SK-N-SH (cell line): Measurements from ENCODE around the gene BIRC3. TPM values are rescaled to one million over a fixed set of nuclear protein-coding genes. Genes with fewer than 3 reads are reported as not detected.
A peak's percentile ranks its signal among the peaks of the same experiment; 100 is the strongest.

Experiments
- CTCF ChIA-PET: fragments of 300-600, 350-600 bp; formaldehyde crosslinking; extraction: SDS; loops from one replicate; lab custom pipeline; 2021; lab: Yijun Ruan, JAX
- POLR2A ChIA-PET: fragments of 350-600 bp; sonication (Branson Sonifier 250); formaldehyde crosslinking; extraction: SDS; loops from one replicate; lab custom pipeline; 2020; ENCODE audit warnings: antibody characterized with exemption, inconsistent platforms; lab: Yijun Ruan, JAX
- DNase-seq: peaks from one replicate; pipeline ENCODE4 v3.0.0; 2012
- H2AFZ ChIP-seq: fragments of 200-600 bp; sonication (generic); 2 replicates; pipeline ENCODE4 v1.8.1; 2016; ENCODE audit warnings: antibody characterized with exemption, mild to moderate bottlenecking, low read depth
- H3F3A ChIP-seq: fragments of 200-600 bp; sonication (generic); replicated peaks from 2 replicates; pipeline ENCODE3; 2016; ENCODE audit warnings: antibody characterized with exemption, mild to moderate bottlenecking; ENCODE audit not compliant: insufficient read depth
- H3K27ac ChIP-seq, 2 experiments: fragments of 200-500 bp in 1 of 2; fragments of 200-600 bp in 1 of 2; sonication (Bioruptor generic) in 1 of 2; sonication (generic), shearing (Covaris generic) in 1 of 2; 2 replicates each; pipeline versions ENCODE4 v1.5.1 to v1.6.1; 2014 to 2016; ENCODE audit warnings: low read depth in 2 of 2, inconsistent platforms in 1 of 2, low read length in 1 of 2, mild to moderate bottlenecking in 1 of 2, mixed read lengths in 1 of 2
- H3K27me3 ChIP-seq: fragments of 200-600 bp; sonication (generic), shearing (Covaris generic); 2 replicates; pipeline ENCODE4 v1.6.1; 2016; ENCODE audit warnings: mixed run types; ENCODE audit not compliant: insufficient read depth
- H3K36me3 ChIP-seq, 2 experiments: fragments of 200-500 bp in 1 of 2; fragments of 200-600 bp in 1 of 2; sonication (Bioruptor generic) in 1 of 2; sonication (generic) in 1 of 2; replicated peaks in 1 of 2; 2 replicates each; pipeline versions ENCODE3 to v1.5.1; 2014 to 2016; ENCODE audit warnings: low read length in 1 of 2, mild to moderate bottlenecking in 1 of 2; ENCODE audit not compliant: insufficient read depth in 2 of 2, control insufficient read depth in 1 of 2
- H3K4me1 ChIP-seq, 2 experiments: fragments of 200-500 bp in 1 of 2; fragments of 200-600 bp in 1 of 2; sonication (Bioruptor generic) in 1 of 2; sonication (generic), shearing (Covaris generic) in 1 of 2; 2 replicates each; pipeline versions ENCODE4 v1.5.1 to v1.6.1; 2014 to 2016; ENCODE audit warnings: low read depth in 1 of 2, low read length in 1 of 2, mixed run types in 1 of 2; ENCODE audit not compliant: insufficient read depth in 2 of 2, control insufficient read depth in 1 of 2
- H3K4me2 ChIP-seq: fragments of 200-600 bp; sonication (generic), shearing (Covaris generic); 2 replicates; pipeline ENCODE4 v1.6.1; 2017; ENCODE audit warnings: mixed run types
- H3K4me3 ChIP-seq, 2 experiments: fragments of 200-500 bp in 1 of 2; fragments of 200-600 bp in 1 of 2; sonication (Bioruptor generic) in 1 of 2; sonication (generic), shearing (Covaris generic) in 1 of 2; 2 replicates each; pipeline versions ENCODE4 v1.5.1 to v1.8.1; 2014 to 2016; ENCODE audit warnings: low read depth in 2 of 2, inconsistent platforms in 1 of 2, low read length in 1 of 2, mild to moderate bottlenecking in 1 of 2, mixed read lengths in 1 of 2, moderate library complexity in 1 of 2
- H3K79me2 ChIP-seq: fragments of 200-600 bp; sonication (generic); 2 replicates; pipeline ENCODE4 v1.8.1; 2017; ENCODE audit warnings: mild to moderate bottlenecking; ENCODE audit not compliant: insufficient read depth
- H3K9ac ChIP-seq: fragments of 200-600 bp; sonication (generic); 2 replicates; pipeline ENCODE4 v1.6.1; 2017; ENCODE audit warnings: mixed run types
- H3K9me2 ChIP-seq: fragments of 200-600 bp; sonication (generic); 2 replicates; pipeline ENCODE4 v1.6.1; 2017; ENCODE audit warnings: mixed run types
- H3K9me3 ChIP-seq: fragments of 200-600 bp; sonication (generic); 2 replicates; pipeline ENCODE4 v1.6.1; 2017; ENCODE audit warnings: mixed run types, mild to moderate bottlenecking, moderate library complexity
- H4K20me1 ChIP-seq: fragments of 200-600 bp; sonication (generic); 2 replicates; pipeline ENCODE4 v1.6.1; 2017; ENCODE audit warnings: mild to moderate bottlenecking, mixed run types; ENCODE audit not compliant: insufficient read depth
- CTCF ChIP-seq: fragments of 200-600 bp; sonication (generic); IDR thresholded peaks from 2 replicates; pipeline ENCODE4 v1.6.1; 2017; ENCODE audit warnings: antibody characterized with exemption, mild to moderate bottlenecking, moderate library complexity
- GABPA ChIP-seq: IDR thresholded peaks from 2 replicates; pipeline ENCODE4 v1.4.0; 2012; ENCODE audit warnings: low read depth, mild to moderate bottlenecking
- JUND ChIP-seq: IDR thresholded peaks from 2 replicates; pipeline ENCODE4 v1.4.0; 2012
- RAD21 ChIP-seq: IDR thresholded peaks from 2 replicates; pipeline ENCODE4 v1.6.1; 2012; ENCODE audit warnings: mild to moderate bottlenecking, low read length
- REST ChIP-seq: IDR thresholded peaks from 2 replicates; pipeline ENCODE4 v1.6.1; 2012; ENCODE audit warnings: mild to moderate bottlenecking, low read depth, low read length, moderate library complexity
- SMC3 ChIP-seq: IDR thresholded peaks from 2 replicates; pipeline ENCODE4 v1.6.1; 2012; ENCODE audit warnings: low read depth, low read length, improper control_type of control experiment
- ZBTB33 ChIP-seq: IDR thresholded peaks from 2 replicates; pipeline ENCODE4 v1.4.0; 2012; ENCODE audit warnings: low read depth, borderline replicate concordance
- WGBS: methylation state at CpG from one replicate; pipeline ENCODE4 v1.1.6; 2017; ENCODE audit warnings: low lambda C conversion rate; 5-methylcytosine and 5-hydroxymethylcytosine counted together
- polyA plus RNA-seq, 3 experiments: library from polyadenylated mRNA; depleted of rRNA; stranded (reverse); fragments of >200 nt; gene quantifications; 2 replicates each; pipeline ENCODE4 v1.2.3, GENCODE V29; 2012

The BIRC3 gene
- polyA plus RNA-seq, 1 of the 3 experiments (the other 2 are of a cell fraction) = 0.46 TPM

GRCh38 chr11:102305352-102306047, 11.8 kb upstream of the BIRC3 start (continued):
- TF ChIP-seq REST (no peak), CTCF (no peak), ZBTB33 (no peak), JUND (no peak), SMC3 (no peak)

- H4K20me1 ChIP-seq = no peaks in the 10 kb centered on the region
- H3K9me2 ChIP-seq = no peaks in the 10 kb centered on the region
- no peak overlapping the region for H2AFZ ChIP-seq
- no peaks in the 10 kb centered on the region for H3K9me3 ChIP-seq
- TF ChIP-seq RAD21 (peak; percentile 13; the same call in 1 of the 2 replicates), SMC3 (no peak), CTCF (peak; percentile 36), GABPA (no peak)
- H3K4me1 ChIP-seq = peaks cover 10 to 16% of the 10 kb centered on the region in 2 experiments; a peak in 3 of 4 replicates
- H3K79me2 ChIP-seq = no peaks in the 10 kb centered on the region
- H3K27ac ChIP-seq = 0 out of 4 replicates have a peak overlapping the region, but pooled peaks of 1 of the 2 experiments have one; percentile 17
- DNase-seq = peak; percentile 33
- H3K27me3 ChIP-seq = no peaks in the 10 kb centered on the region
- no peaks in the 10 kb centered on the region for H3F3A ChIP-seq
- no peak overlapping the region for H3K4me2 ChIP-seq
- H3K9ac ChIP-seq = no peak overlapping the region
- WGBS = 46% methylated on average over 5 of the region's 5 CpGs
- ChIA-PET CTCF (interaction anchor here (1.2 to 2.7 kb wide), 8 partner anchors 9 to 190 kb away, joined by 3 to 19 read pairs (median 4); no protein-coding TSS in a partner anchor), POLR2A (no interaction called here)
- no peaks in the 10 kb centered on the region for H3K36me3 ChIP-seq
- H3K4me3 ChIP-seq = no peak overlapping the region
Measured at GRCh38 chr11:102306048-102306597, 11.2 kb upstream of the BIRC3 start.
